Peyer's patch (tissue), 4 donors: ENCODE data around the gene CHID1.

Experiments used
- CTCF ChIP-seq, 6 experiments: fragments of 450-650 bp in 4 of 6; fragments of 200-600 bp in 2 of 6; sonication (generic) in 1 of 6; IDR thresholded peaks; one replicate each; pipeline ENCODE4 v1.5.1; 2017 to 2019; ENCODE audit warnings: antibody characterized with exemption in 6 of 6, mild to moderate bottlenecking in 3 of 6, moderate library complexity in 1 of 6
- POLR2A ChIP-seq, 2 donors: fragments of 450-650 bp; IDR thresholded peaks; one replicate each; pipeline ENCODE4 v1.5.1; 2017; ENCODE audit warnings: antibody characterized with exemption in 2 of 2, mild to moderate bottlenecking in 2 of 2, moderate library complexity in 2 of 2

- no peak for TF ChIP-seq CTCF (IDR thresholded peaks at IDR 0.05)
- peak; percentile 85 to 88 for TF ChIP-seq POLR2A (IDR thresholded peaks at IDR 0.05)
Measured at GRCh38 chr11:818396-819128, 92.0 kb downstream of the CHID1 start, which contains the start of gene PNPLA2.
